HCT116 (cell line): Measurements from ENCODE around the gene ARHGAP5. TPM values are rescaled to one million over a fixed set of nuclear protein-coding genes. Genes with fewer than 3 reads are reported as not detected.

Experiments
- ATAC-seq: fragments of 200-7000 bp; cut with Tn5 transposase; 2 replicates; pipeline ENCODE4 v1.9.1; 2020; ENCODE audit warnings: mild to moderate bottlenecking, moderate library complexity
- BruUV-seq: library from RNA; stranded (reverse); fragments of 400-500 nt; replicated peaks from 2 replicates; lab custom pipeline; 2021; lab: Mats Ljungman, UMichigan
- CTCF ChIA-PET: fragments of 300-600 bp; sonication (Branson Sonifier 250); formaldehyde crosslinking; loops from one replicate; lab custom pipeline; 2021; ENCODE audit warnings: antibody characterized with exemption; lab: Charles Lee
- POLR2A ChIA-PET: fragments of 300-600, 350-600 bp; sonication (Branson Sonifier 250); formaldehyde crosslinking; loops from one replicate; lab custom pipeline; 2021; ENCODE audit warnings: antibody characterized with exemption; lab: Charles Lee
- RAD21 ChIA-PET, 2 experiments: fragments of 300-600 bp; sonication (Branson Sonifier 250); formaldehyde crosslinking; loops; one replicate each; lab custom pipeline; 2023; ENCODE audit warnings: low total read pairs in 2 of 2; ENCODE audit not compliant: uncharacterized antibody in 2 of 2, unreplicated experiment in 2 of 2, low non-redundant PET in 1 of 2; lab: Charles Lee
- DNase-seq: peaks from one replicate; pipeline ENCODE4 v3.0.0-alpha.2; 2010; ENCODE audit warnings: low read depth, low spot score
- H2AFZ ChIP-seq: fragments of 200-600 bp; shearing (Covaris generic), sonication (generic); 2 replicates; pipeline ENCODE4 v1.6.1; 2017; ENCODE audit warnings: low read depth, mixed run types, mixed read lengths, antibody characterized with exemption, low read length; ENCODE audit not compliant: poor library complexity, severe bottlenecking
- H3K27ac ChIP-seq: 2 replicates; pipeline ENCODE4 v1.5.1; 2012; ENCODE audit warnings: low read depth, low read length
- H3K27me3 ChIP-seq: fragments of 200-600 bp; sonication (generic); 2 replicates; pipeline ENCODE4 v1.6.1; 2016; ENCODE audit warnings: mixed run types, low read length, mixed read lengths; ENCODE audit not compliant: insufficient read depth
- H3K36me3 ChIP-seq, 2 experiments: fragments of 200-500 bp in 1 of 2; fragments of 200-600 bp in 1 of 2; sonication (Bioruptor generic) in 1 of 2; sonication (generic) in 1 of 2; 2 replicates each; pipeline versions ENCODE4 v1.5.1 to v1.6.1; 2014 to 2016; ENCODE audit warnings: low read length in 2 of 2, inconsistent platforms in 1 of 2, mixed read lengths in 1 of 2, mixed run types in 1 of 2; ENCODE audit not compliant: insufficient read depth in 2 of 2, control insufficient read depth in 1 of 2
- H3K4me1 ChIP-seq, 2 experiments: fragments of 200-600 bp in 1 of 2; sonication (generic) in 1 of 2; 2 replicates each; pipeline versions ENCODE4 v1.5.1 to v1.6.1; 2012 to 2017; ENCODE audit warnings: low read length in 2 of 2, inconsistent platforms in 1 of 2, mild to moderate bottlenecking in 1 of 2, mixed read lengths in 1 of 2, mixed run types in 1 of 2, moderate library complexity in 1 of 2; ENCODE audit not compliant: insufficient read depth in 2 of 2, control insufficient read depth in 1 of 2
- H3K4me2 ChIP-seq: fragments of 200-600 bp; sonication (generic); 2 replicates; pipeline ENCODE4 v1.6.1; 2017; ENCODE audit warnings: mixed run types, low read length, mixed read lengths
- H3K4me3 ChIP-seq, 2 experiments: fragments of 200-600 bp in 1 of 2; sonication (generic) in 1 of 2; replicated peaks in 1 of 2; 2 replicates each; pipeline ENCODE4 v1.5.1; 2011 to 2016; ENCODE audit warnings: low read length in 2 of 2, control low read depth in 1 of 2, low read depth in 1 of 2, mild to moderate bottlenecking in 1 of 2, mixed read lengths in 1 of 2, mixed run types in 1 of 2
- H3K79me2 ChIP-seq: fragments of 200-600 bp; sonication (generic); 2 replicates; pipeline ENCODE4 v1.6.1; 2017; ENCODE audit warnings: mild to moderate bottlenecking, mixed run types, low read length, moderate library complexity, mixed read lengths; ENCODE audit not compliant: insufficient read depth
- H3K9ac ChIP-seq: fragments of 200-600 bp; sonication (generic); 2 replicates; pipeline ENCODE4 v1.6.1; 2016; ENCODE audit warnings: low read length, mixed read lengths
- H3K9me2 ChIP-seq: fragments of 200-600 bp; sonication (generic), shearing (Covaris generic); 2 replicates; pipeline ENCODE4 v1.6.1; 2017; ENCODE audit warnings: mixed run types, mild to moderate bottlenecking, moderate library complexity; ENCODE audit not compliant: insufficient read depth
- H3K9me3 ChIP-seq, 2 experiments: fragments of 200-500 bp in 1 of 2; fragments of 200-600 bp in 1 of 2; sonication (Bioruptor generic) in 1 of 2; sonication (generic) in 1 of 2; 2 replicates each; pipeline ENCODE4 v1.6.1; 2014 to 2017; ENCODE audit warnings: low read length in 2 of 2, mixed read lengths in 2 of 2, inconsistent platforms in 1 of 2, low read depth in 1 of 2, mild to moderate bottlenecking in 1 of 2, mixed run types in 1 of 2, moderate library complexity in 1 of 2; ENCODE audit not compliant: control insufficient read depth in 1 of 2, insufficient read depth in 1 of 2
- H4K20me1 ChIP-seq: fragments of 200-600 bp; sonication (generic), shearing (Covaris generic); 2 replicates; pipeline ENCODE4 v1.6.1; 2017; ENCODE audit warnings: mixed run types, mild to moderate bottlenecking, moderate library complexity; ENCODE audit not compliant: insufficient read depth
- CEBPB ChIP-seq: IDR thresholded peaks from 2 replicates; pipeline ENCODE4 v1.6.1; 2012; ENCODE audit warnings: low read depth
- ELF1 ChIP-seq: IDR thresholded peaks from 2 replicates; pipeline ENCODE4 v1.6.1; 2012; ENCODE audit warnings: low read depth, borderline replicate concordance
- EZH2 ChIP-seq: fragments of 200-600 bp; sonication (generic); IDR thresholded peaks from 2 replicates; pipeline ENCODE4 v1.6.1; 2017; ENCODE audit warnings: antibody characterized with exemption, mixed run types
- EZH2phosphoT487 ChIP-seq: fragments of 200-600 bp; IDR thresholded peaks from 2 replicates; pipeline ENCODE4 v1.6.1; 2018; ENCODE audit warnings: antibody characterized with exemption, borderline replicate concordance
- POLR2A ChIP-seq: IDR thresholded peaks from 2 replicates; pipeline ENCODE4 v1.7.0; 2011; ENCODE audit warnings: borderline replicate concordance; ENCODE audit not compliant: insufficient read depth, insufficient read length; ENCODE audit errors: extremely low read depth
- TCF7L2 ChIP-seq: IDR thresholded peaks from 2 replicates; pipeline ENCODE4 v1.7.0; 2011; ENCODE audit warnings: borderline replicate concordance, inconsistent platforms; ENCODE audit not compliant: insufficient read depth, insufficient read length; ENCODE audit errors: extremely low read depth
- YY1 ChIP-seq: IDR thresholded peaks from 2 replicates; pipeline ENCODE4 v1.6.1; 2011; ENCODE audit warnings: low read length, low read depth, moderate library complexity, mild to moderate bottlenecking; ENCODE audit not compliant: insufficient replicate concordance; ENCODE audit errors: extremely low read depth
- ZFX ChIP-seq: fragments of 450-650 bp; IDR thresholded peaks from 2 replicates; pipeline ENCODE4 v1.6.1; 2017
- intact Hi-C: fragments of 100-400 bp; cut with micrococcal nuclease; formaldehyde crosslinking; loops from 2 replicates; pipeline ENCODE4 v1.10.0; 2022
- total RNA-seq: library from RNA; stranded (reverse); gene quantifications from one replicate; pipeline ENCODE4 v1.2.1, GENCODE V29; 2021; ENCODE audit not compliant: unreplicated experiment
- TF ChIP-seq, protein P1 (sequence below): IDR thresholded peaks from 2 replicates; pipeline ENCODE4 v1.6.1; 2012; ENCODE audit warnings: low read depth
- TF ChIP-seq, protein P2 (sequence below): IDR thresholded peaks from 2 replicates; pipeline ENCODE4 v1.6.1; 2012

Gene ARHGAP5
- total RNA-seq, 1 experiment from 2014 or later: 66.7 TPM

DNA sequence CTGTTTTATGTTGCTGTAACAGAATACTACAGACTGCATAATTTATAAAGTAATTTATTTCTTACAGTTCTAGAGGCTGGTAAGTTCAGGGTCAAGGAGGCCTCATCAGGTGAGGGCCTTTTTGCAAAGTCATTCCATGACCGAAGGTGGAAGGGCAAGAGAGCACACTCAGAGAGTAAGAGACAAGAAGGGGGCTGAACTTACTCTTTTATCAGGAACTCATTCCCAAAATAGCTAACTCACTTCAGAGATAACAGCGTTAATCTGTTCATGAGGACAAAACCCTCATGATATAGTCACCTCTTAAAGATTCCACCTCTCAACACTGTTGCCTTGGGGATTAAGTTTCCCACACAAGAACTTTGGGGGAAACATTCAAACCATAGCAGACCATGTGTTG is 73.3 kb downstream of the ARHGAP5 start:
- Histone ChIP-seq H3K36me3 (peaks cover 11 to 24% of the 10 kb centered on the region in 2 experiments), H3K9ac (no peak overlapping the region), H3K4me2 (no peak overlapping the region), H3K4me1 (no peaks in the 10 kb centered on the region), H3K27me3 (no peaks in the 10 kb centered on the region), H3K79me2 (peaks cover 28% of the 10 kb centered on the region), H3K27ac (no peak overlapping the region), H3K4me3 (no peak overlapping the region), H3K9me2 (no peaks in the 10 kb centered on the region), H4K20me1 (no peaks in the 10 kb centered on the region), H2AFZ (no peak overlapping the region), H3K9me3 (no peaks in the 10 kb centered on the region)
- POLR2A ChIA-PET: no interaction called here
- CTCF ChIA-PET: no interaction called here
- no peak for ATAC-seq
- no peak for DNase-seq
- intact Hi-C loops: no loop called here
- BruUV-seq: no TSS peak
- TF ChIP-seq TCF7L2: no peak
- TF ChIP-seq CEBPB: no peak
- RAD21 ChIA-PET: no interaction called here

DNA sequence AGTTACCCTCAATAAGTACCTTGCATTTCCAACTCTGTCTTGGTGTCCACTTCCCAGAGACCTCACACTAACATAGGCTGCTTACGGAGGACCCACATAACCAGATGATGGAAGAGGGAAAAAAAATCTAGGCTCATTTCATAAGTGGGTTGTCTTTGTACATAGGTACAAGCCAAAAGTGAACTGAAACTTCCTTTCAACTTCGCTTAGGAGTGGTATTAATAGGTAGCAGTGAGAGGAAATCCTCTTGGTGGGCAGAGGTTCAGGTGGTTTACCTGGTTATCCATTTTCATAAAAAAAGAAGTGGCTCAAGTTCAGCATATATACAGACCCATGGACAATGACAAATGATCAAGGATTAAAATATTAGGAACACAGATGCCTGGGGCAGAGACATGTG is 88.9 kb downstream of the ARHGAP5 start:
- Histone ChIP-seq H3K9me3 (no peaks in the 10 kb centered on the region), H2AFZ (no peak overlapping the region), H3K27me3 (no peaks in the 10 kb centered on the region), H3K9ac (no peak overlapping the region), H3K4me3 (no peak overlapping the region), H3K9me2 (no peaks in the 10 kb centered on the region), H3K4me2 (no peak overlapping the region), H3K27ac (no peak overlapping the region), H3K79me2 (no peaks in the 10 kb centered on the region), H3K36me3 (no peaks in the 10 kb centered on the region), H4K20me1 (no peaks in the 10 kb centered on the region), H3K4me1 (no peaks in the 10 kb centered on the region)
- ATAC-seq (no peak), DNase-seq (no peak)
- intact Hi-C loops: no loop called here
- ChIA-PET CTCF (no interaction called here), POLR2A (no interaction called here), RAD21 (no interaction called here)
- BruUV-seq: no TSS peak
- TF ChIP-seq EZH2phosphoT487 (no peak), YY1 (no peak), ELF1 (no peak), CEBPB (no peak), ZFX (no peak), TCF7L2 (no peak), EZH2 (no peak), POLR2A (no peak)
- TF ChIP-seq, protein P1, sequence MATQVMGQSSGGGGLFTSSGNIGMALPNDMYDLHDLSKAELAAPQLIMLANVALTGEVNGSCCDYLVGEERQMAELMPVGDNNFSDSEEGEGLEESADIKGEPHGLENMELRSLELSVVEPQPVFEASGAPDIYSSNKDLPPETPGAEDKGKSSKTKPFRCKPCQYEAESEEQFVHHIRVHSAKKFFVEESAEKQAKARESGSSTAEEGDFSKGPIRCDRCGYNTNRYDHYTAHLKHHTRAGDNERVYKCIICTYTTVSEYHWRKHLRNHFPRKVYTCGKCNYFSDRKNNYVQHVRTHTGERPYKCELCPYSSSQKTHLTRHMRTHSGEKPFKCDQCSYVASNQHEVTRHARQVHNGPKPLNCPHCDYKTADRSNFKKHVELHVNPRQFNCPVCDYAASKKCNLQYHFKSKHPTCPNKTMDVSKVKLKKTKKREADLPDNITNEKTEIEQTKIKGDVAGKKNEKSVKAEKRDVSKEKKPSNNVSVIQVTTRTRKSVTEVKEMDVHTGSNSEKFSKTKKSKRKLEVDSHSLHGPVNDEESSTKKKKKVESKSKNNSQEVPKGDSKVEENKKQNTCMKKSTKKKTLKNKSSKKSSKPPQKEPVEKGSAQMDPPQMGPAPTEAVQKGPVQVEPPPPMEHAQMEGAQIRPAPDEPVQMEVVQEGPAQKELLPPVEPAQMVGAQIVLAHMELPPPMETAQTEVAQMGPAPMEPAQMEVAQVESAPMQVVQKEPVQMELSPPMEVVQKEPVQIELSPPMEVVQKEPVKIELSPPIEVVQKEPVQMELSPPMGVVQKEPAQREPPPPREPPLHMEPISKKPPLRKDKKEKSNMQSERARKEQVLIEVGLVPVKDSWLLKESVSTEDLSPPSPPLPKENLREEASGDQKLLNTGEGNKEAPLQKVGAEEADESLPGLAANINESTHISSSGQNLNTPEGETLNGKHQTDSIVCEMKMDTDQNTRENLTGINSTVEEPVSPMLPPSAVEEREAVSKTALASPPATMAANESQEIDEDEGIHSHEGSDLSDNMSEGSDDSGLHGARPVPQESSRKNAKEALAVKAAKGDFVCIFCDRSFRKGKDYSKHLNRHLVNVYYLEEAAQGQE: no peak
- TF ChIP-seq, protein P2, sequence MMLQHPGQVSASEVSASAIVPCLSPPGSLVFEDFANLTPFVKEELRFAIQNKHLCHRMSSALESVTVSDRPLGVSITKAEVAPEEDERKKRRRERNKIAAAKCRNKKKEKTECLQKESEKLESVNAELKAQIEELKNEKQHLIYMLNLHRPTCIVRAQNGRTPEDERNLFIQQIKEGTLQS: no peak
